GM19240 (cell line): ENCODE measurements around the gene SAMHD1.
"Not testable (repeated sequence)": the region's sequence is repeated elsewhere in the genome, so short reads cannot be mapped to it uniquely, and the experiment has no call there.

Source experiments
- DNase-seq: peaks from one replicate; pipeline ENCODE4 v3.0.0; 2011; ENCODE audit warnings: low spot score; ENCODE audit not compliant: insufficient read length

The SAMHD1 gene

DNA sequence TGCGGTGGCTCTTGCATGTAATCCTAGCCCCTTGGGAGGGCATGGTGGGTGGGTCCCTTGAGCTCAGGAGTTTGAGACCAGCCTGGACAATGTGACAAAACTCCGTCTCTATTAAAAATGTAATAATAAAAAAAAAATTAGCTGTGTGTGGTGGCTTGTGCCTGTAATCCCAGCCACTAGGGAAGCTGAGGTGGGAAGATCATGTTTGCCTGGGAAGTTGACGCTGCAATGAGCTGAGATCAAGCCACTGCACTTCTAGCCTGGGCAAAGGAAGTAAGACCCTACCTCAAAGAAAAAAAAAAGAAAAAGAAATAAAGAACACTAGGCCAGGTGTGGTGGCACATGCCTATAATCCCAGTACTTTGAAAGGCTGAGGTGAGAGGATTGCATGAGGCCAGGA, 4.5 kb upstream of the SAMHD1 start:
- no peak for DNase-seq

DNA sequence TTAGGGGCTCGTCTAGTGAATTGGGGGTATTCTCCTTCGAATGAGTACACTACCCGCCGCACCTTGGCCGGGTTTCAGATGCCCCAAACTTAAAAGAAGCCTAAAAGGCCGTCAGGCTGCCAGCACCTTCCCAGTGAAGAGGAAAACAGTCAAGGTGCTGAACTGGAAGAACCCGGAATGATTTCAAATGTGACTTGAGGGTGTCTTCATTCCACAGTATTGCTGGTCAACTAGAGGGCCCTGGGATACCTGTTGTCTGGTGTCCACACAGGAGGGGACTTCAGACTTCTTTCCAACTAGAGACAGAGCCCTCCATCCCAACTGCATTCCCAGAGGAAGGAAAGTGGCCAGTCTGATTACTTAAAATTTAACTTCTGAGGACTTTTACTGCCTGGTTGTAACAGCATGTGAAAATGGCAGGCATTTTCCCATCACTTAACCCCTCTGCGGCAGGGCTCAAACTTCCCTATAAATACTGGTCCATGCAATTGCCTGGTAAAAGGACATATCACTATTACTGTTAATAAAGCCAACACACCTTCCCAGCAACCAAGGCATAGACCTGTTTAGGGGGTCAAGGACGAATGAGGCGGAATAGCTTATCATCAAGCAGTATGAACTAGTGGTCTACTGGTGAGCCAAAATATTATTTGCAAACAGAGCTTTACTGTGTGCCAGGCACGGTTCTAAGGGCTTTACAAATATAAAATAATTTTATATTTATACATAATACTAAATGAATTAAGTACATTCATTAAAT, 651 bp upstream of the SAMHD1 start:
- DNase-seq = no peak

DNA sequence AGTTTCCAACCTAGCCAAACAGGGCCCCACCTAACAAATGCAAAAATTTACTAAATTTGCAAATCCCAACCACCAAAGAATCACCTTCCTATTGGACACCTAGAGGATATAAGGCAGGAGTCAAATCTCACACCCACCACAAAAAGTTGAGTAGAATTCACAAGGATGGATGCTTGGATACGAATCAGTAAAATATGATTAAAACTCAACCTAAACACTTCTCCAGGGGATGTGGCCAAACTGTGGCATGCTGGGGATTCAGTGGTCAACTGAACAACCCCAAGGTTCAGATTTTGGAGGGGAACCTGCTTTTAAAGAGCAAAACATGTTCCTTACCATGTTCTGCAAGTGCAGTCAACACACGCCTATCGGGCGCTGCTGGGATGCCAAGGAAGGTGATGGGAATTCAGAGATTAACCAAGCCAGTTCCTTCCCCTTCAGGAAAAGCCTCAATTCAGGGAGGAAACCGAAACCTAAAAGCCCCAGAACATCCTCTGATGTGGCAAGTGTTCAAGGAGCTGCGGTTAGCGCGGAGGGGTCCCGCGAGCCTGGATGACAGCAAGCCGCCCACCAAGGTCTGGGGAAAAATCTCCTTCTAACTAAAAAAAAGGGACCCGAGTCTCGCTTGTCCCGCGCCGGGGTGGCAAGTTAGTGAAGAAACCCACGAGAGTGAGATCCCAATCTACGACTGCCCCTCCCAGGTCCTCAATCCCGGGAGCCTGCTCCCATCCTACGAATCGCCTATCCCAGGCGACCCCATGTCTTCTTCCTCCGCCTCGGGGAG, 902 bp downstream of the SAMHD1 start:
- no peak for DNase-seq

DNA sequence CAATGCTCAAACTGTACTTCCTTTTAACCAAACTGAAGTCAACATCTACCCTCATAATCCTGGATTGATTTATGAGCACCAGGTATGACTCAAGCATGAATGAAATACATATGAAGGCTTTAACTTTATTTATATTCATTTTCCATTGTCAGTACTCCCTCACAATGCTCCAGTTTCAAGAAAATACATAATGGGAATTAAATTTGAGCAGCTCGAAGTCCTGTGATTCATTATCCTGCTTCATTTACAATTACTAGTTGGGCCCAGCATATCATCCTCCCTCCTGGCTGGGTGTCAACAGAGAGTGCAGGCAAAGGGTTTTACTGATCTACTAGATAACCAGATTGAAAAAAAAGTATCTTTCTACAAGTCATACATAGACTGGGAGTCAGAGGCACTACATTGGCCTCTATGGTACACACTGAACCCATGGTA, 10.1 kb downstream of the SAMHD1 start:
- DNase-seq = no peak

DNA sequence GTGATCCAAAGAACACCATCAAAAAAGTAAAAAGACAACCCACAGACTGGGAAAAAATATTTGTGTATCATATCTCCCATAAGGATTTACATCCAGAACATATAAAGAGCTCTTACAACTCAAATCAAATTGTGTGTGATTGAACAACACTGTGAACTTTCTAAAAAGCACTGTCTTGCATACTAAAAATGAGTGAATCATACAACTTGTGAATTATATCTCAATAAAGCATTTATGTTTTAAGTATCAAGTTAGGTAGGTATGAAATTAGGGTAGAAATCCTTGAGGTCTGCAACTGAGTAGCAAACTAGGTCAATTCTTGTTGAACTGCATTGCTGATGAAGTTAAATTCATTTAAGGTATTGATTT, 14.1 kb downstream of the SAMHD1 start:
- DNase-seq = no peak

DNA sequence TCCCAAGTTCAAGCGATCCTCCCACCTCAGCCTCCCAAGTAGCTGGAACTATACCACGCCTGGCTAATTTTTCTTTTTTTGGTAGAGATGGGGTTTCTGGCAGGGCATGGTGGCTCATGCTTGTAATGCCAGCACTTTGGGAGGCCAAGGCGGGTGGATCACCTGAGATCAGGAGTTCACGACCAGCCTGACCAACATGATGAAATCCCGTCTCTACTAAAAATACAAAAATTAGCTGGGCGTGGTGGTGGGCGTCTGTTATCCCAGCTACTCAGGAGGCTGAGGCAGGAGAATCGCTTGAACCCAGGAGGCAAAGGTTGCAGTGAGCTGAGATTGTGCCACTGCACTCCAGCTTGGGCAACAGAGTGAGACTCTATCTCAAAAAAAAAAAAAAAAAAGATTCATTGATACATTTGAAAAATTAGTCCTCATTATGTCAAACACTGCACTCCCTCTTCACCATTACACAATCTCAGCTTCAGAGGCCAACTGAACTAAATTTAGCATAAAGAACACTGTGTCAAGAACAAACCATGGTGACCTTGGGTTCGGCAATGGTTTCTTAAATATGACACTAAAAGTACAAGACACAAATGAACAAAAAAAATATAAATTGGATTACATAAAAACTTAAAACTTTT, 14.6 kb downstream of the SAMHD1 start:
- not testable (repeated sequence) for DNase-seq

DNA sequence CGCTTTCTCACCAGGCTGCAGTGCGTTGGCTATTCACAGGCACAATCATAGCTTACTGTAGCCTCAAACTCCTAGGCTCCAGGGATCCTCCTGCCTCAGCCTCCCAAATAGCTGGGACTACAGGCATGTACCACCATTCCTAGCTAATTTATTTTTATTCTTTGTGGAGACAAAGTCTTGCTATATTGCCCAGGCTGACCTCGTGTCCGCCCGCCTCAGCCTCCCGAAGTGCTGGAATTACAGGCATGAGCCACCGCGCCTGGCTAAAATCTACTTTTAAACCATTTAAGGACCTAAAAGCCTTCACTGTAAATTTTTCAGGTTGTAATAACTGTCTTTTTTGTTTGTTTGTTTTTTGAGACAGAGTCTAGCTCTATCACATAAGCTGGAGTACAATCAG, 15.2 kb downstream of the SAMHD1 start:
- no peak for DNase-seq

DNA sequence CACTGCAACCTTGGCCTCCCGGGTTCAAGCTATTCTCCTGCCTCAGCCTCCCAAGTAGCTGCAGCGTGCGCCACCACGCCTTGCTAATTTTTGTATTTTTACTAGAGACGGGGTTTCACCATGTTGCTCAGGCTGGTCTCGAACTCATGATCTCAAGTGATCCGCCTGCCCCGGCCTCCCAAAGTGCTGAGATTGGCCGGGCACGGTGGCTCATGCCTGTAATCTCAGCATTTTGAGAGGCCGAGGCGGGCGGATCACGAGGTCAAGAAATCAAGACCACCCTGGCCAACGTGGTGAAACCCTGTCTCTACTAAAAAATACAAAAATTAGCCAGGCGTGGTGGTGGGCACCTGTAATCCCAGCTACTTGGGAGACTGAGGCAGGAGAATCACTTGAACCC, 17.9 kb downstream of the SAMHD1 start:
- not testable (repeated sequence) for DNase-seq

DNA sequence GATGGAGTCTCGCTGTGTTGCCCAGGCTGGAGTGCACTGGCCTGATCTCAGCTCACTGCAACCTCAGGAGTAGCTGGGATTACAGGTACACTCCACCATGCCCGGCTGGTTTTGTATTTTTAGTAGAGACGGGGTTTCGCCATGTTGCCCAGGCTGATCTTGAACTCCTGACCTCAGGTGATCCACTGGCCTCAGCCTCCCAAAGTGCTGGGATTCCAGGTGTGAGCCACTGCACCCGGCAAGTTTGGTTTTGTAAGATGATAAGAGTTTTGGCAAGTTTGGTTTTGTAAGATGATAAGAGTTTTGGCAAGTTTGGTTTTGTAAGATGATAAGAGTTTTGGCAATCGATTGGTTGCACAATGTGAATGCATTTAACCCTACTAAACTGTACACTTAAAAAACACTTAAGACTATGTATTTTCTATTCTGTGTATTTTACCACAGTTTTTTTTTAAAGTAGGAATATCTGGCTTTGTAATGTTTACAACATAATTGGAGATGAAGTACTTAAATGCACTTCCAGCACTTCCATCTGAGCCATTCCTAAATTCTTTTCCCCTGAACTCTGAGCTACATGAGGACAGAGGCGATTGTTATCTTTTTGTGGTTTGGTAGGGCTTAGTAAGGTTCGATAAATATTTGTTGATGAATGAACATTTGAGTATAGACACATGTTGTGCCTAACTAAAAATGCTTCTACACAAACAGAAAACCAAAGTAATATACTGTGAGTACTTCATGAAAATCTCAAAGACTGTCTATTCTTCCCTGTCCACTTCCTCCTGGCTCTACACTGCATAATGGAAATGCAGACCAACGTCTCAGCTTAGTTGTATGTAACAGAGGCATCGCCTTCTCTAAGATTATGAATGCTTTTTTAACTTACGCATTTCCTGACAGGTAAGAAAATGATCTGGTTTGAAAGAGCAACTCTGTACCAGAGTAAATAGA, 18.8 kb downstream of the SAMHD1 start:
- no peak for DNase-seq

DNA sequence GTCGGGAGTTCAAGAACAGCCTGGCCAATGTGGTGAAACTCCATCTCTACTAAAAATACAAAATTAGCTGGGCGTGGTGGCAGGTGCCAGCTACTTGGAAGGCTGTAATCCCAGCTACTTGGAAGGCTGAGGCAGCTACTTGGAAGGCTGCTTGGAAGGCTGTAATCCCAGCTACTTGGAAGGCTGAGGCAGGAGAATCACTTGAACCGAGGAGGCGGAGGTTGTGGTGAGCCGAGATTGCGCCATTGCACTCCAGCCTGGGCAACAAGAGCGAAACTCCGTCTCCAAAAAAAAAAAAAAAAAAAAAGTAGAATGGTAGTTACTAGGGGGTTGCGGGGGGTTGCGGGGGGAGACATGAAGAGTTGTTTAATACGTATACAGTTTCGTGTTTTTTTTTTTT, 19.4 kb downstream of the SAMHD1 start:
- not testable (repeated sequence) for DNase-seq

DNA sequence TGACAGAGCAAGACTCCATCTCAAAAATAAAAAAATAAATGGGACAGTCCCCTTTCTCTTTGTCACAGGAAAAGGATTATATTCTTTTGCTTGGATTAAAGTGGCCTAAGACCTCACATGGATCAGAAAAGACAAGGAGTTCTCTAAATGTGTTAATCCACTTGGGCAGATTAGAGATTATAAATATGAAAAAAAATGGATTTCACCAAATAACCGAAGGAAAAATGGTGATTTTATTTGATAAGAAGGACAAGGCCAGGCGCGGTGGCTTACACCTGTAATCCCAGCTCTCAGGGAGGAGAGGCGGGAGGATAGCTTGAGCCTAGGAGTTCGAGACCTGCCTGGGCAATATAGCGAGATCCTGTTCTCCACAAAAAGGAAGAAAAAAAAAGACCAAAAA, 21.8 kb downstream of the SAMHD1 start:
- no peak for DNase-seq

DNA sequence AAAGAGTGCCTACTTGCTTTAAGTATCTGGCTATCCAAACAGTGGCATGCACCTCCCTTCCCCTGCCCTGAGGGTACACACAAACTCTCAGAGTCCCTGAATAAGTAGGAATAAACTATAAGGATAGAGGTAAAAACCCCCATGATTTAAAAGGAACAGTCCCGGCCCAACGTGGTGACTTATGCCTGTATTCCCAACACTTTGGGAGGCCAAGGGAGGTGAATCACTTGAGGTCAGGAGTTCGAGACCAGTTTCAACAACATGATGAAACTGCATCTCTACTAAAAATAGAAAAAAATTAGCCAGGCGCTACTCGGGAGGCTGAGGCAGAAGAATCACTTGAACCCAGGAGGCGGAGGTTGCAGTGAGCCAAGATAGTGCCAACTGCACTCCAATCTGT, 22.2 kb downstream of the SAMHD1 start:
- DNase-seq = no peak

DNA sequence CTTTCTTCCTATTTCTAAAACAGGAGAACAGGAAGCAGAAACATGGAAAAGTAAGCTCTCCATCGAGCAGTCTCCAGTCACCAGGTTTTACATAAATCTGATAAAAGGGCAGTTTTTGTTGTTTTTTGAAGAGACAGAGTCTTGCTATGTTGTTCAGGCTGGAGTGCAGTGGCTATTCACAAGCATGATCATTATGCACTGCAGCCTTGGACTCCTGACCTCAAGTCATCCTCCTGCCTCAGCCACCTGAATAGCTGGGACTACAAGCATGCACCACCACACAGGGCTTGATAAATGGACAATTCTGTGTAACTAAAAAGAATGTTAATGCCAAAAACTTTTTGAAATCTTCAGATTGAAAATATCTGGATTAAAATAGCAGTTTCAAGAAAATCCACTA, 23.8 kb downstream of the SAMHD1 start:
- DNase-seq = no peak

DNA sequence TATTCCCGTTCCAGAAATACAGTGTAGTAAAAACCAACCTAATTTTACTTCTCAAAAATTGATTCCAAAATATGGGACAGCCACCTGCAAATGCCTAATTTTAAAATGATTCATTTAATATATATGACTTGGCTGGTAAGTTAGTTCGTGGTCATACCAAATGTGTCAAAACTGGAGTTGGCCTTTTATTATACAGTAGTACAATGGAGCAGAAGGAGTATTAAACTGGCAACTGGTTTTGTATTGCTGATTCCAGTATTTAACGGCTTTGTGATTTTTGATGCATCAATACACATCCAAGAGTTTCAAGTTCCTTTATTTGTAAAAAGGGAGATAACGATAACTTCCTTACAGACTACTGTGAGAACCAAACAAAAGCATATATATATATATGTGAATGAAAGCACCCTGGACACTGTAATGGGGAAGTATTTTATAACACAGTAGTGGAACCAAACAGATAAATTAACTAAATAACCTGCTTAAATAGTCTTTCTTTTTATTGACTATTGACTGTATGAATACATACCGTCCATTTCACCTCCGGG, 24.8 kb downstream of the SAMHD1 start:
- no peak for DNase-seq

DNA sequence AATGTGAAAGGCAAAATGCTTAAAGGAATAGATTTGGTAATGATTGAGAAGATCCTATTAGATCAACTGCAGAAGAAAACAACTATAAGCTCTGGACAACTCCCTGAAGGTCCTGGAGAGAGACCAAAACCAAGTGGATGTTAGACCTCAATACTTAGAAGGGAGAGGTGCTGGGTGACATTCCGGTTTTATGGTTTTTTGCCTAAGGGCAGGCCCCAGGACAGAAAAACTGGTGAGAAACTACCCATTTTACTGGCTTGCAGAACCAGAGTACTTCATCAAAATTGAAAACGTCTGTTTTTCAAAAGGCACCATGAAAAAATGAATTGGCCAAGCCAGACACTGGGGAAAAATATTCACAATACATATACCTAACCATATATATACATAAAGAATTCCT, 26.3 kb downstream of the SAMHD1 start:
- DNase-seq = no peak

DNA sequence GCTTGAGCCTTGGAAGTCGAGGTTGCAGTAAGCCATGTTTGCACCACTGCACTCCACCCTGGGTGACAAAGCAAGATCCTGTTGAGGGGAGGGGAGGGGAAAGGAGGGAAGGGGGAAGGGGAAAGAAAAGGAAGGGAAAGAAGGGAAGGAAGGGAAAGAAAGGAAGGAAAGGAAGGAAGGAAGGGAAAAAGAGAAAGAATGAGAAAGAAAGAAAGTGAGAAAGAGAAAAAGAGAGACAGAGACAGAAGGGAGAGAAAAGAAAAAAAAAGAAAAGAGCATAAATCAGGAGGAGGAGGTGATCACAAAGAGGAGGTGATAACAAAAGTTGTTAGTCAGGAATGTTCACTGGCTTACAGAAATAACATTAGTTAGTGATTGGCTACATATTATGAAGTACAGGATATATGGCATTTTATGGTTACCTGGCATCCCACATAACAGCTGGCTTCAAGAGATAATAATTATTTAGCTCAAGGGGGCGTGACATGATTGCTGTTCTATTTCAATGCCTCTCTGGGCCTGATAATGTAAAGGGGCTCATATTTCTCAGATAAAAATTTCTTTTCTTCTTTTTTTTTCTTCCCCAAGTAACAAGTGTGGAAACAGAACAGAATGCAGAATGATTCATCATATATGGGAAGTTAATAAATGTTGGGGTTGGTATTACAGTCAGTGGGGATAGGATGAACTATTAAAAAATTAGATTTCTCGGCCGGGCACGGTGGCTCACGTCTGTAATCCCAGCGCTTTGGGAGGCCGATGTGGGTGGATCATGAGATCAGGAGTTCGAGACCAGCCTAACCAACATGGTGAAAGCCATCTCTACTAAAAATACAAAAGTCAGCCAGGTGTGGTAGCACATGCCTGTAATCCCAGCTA, 27.1 kb downstream of the SAMHD1 start:
- DNase-seq = no peak

DNA sequence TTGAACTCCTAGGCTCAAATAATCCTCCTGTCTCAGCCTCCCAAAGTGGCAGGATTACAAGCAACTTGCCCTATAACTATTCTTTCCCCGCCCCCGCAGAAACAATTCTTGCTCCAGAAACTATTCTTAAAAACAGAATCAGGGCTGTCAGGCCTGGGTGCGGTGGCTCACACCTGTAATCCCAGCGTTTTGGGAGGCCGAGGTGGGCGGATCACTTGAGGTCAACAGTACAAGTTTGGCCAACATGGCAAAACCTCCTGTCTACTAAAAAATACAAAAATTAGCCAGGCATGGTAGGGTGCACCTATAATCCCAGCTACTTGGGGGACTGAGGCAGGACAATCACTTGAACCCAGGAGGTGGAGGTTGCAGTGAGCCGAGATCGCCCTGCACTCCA, 31.2 kb downstream of the SAMHD1 start:
- no peak for DNase-seq

DNA sequence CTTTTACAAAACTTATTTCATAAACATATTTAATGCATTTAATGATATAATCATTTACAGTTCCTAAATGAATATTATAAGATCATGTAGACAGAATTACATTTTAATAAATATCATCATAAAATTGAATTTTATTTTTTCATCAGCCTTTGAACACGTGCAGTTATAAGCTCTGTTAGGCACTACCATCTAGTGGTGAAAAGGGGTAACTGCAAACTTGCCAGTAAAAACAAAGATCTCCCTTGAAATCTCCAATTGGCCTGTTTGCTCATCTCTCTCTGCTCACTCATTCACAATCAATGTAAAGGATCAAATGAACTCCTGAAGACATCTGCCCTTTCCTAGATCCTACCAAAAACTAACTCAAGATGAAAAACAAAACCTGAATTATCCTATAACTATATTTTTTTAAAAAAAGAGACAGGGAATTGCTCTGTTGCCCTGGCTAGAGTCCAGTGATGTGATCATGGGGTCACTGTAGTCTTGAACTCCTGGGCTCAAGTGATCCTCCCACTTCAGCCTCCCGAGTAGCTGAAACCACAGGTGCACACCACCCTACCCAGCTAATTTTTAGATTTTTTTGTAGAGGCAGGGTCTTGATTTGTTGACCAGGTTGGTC, 31.7 kb downstream of the SAMHD1 start:
- peak; percentile 19 for DNase-seq

DNA sequence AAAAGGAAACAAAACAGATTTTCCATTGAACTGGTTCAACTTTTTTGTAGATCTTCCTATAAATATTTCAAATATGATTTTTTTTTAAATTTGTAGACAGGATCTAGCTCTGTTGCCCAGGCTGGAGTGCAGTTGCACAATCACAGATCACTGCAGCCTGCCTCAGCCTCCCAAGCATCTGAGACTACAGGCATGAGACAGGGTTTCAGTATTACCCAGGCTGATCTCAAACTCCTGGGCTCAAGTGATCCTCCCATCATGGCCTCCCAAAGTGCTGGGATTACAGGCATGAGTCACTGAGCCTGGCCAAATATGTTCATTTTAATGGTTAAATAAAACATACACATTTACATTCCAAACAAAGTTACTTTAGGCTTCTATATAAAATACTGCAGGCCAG, 33.6 kb downstream of the SAMHD1 start:
- DNase-seq = no peak

DNA sequence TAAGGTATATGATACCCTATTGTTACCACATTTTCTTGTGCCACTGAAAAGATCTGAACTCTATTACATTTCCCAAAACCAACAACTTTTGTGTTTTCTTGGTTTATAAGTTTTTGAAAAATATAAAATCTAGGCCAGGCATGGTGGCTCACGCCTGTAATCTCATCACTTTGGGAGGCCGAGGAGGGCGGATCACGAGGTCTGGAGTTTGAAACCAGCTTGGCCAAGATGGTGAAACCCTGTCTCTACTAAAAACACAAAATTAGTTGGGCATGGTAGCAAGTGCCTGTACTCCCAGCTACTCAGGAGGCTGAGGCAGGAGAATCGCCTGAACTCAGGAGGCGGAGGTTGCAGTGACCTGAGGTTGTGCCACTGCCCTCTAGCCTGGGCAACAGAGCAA, 34.3 kb downstream of the SAMHD1 start:
- no peak for DNase-seq
